HG03097 (cell line): ENCODE data around the gene SLIT2.

ENCODE experiments used
- ATAC-seq: cut with Tn5 transposase; IDR thresholded peaks from one replicate; pipeline ENCODE4 v1.9.1; 2021; ENCODE audit not compliant: unreplicated experiment, low FRiP score

SLIT2 gene

GRCh38 chr4:20262221-20262620, 10.5 kb downstream of the SLIT2 start:
- no peak for ATAC-seq

- ATAC-seq, result no peak
Observed at GRCh38 chr4:20264688-20265087, 13.0 kb downstream of the SLIT2 start.

GRCh38 chr4:20265726-20266125, 14.0 kb downstream of the SLIT2 start:
- ATAC-seq, result no peak

GRCh38 chr4:20266215-20267082, 14.7 kb downstream of the SLIT2 start:
- ATAC-seq, result no peak

GRCh38 chr4:20268028-20268427, 16.3 kb downstream of the SLIT2 start:
- ATAC-seq, result no peak

GRCh38 chr4:20269320-20269719, 17.6 kb downstream of the SLIT2 start:
- no peak for ATAC-seq

- ATAC-seq, result no peak
Observed at GRCh38 chr4:20271950-20272349, 20.2 kb downstream of the SLIT2 start.

- ATAC-seq, result no peak
Observed at GRCh38 chr4:20272411-20272872, 20.7 kb downstream of the SLIT2 start.

- ATAC-seq, result no peak
Observed at GRCh38 chr4:20273793-20274192, 22.1 kb downstream of the SLIT2 start.

- no peak for ATAC-seq
Observed at GRCh38 chr4:20276848-20277247, 25.1 kb downstream of the SLIT2 start.

GRCh38 chr4:20278195-20278594, 26.5 kb downstream of the SLIT2 start:
- no peak for ATAC-seq

- no peak for ATAC-seq
Observed at GRCh38 chr4:20279381-20279780, 27.7 kb downstream of the SLIT2 start.

- ATAC-seq, result no peak
Observed at GRCh38 chr4:20281453-20281852, 29.7 kb downstream of the SLIT2 start.

- ATAC-seq, result no peak
Observed at GRCh38 chr4:20283039-20283438, 31.3 kb downstream of the SLIT2 start.

GRCh38 chr4:20284990-20285389, 33.3 kb downstream of the SLIT2 start:
- ATAC-seq, result no peak

GRCh38 chr4:20287246-20287645, 35.5 kb downstream of the SLIT2 start:
- no peak for ATAC-seq

GRCh38 chr4:20288047-20288650, 36.4 kb downstream of the SLIT2 start:
- no peak for ATAC-seq

- no peak for ATAC-seq
Observed at GRCh38 chr4:20288846-20289512, 37.3 kb downstream of the SLIT2 start.

GRCh38 chr4:20289782-20290181, 38.1 kb downstream of the SLIT2 start:
- no peak for ATAC-seq

GRCh38 chr4:20292739-20293138, 41.0 kb downstream of the SLIT2 start:
- no peak for ATAC-seq

GRCh38 chr4:20297261-20297660, 45.6 kb downstream of the SLIT2 start:
- ATAC-seq, result no peak
